HG03103 (cell line): ENCODE data around the gene FNDC3A.

Source experiments
- ATAC-seq: cut with Tn5 transposase; IDR thresholded peaks from one replicate; pipeline ENCODE4 v1.9.1; 2021; ENCODE audit warnings: low read depth; ENCODE audit not compliant: unreplicated experiment

Gene FNDC3A

DNA sequence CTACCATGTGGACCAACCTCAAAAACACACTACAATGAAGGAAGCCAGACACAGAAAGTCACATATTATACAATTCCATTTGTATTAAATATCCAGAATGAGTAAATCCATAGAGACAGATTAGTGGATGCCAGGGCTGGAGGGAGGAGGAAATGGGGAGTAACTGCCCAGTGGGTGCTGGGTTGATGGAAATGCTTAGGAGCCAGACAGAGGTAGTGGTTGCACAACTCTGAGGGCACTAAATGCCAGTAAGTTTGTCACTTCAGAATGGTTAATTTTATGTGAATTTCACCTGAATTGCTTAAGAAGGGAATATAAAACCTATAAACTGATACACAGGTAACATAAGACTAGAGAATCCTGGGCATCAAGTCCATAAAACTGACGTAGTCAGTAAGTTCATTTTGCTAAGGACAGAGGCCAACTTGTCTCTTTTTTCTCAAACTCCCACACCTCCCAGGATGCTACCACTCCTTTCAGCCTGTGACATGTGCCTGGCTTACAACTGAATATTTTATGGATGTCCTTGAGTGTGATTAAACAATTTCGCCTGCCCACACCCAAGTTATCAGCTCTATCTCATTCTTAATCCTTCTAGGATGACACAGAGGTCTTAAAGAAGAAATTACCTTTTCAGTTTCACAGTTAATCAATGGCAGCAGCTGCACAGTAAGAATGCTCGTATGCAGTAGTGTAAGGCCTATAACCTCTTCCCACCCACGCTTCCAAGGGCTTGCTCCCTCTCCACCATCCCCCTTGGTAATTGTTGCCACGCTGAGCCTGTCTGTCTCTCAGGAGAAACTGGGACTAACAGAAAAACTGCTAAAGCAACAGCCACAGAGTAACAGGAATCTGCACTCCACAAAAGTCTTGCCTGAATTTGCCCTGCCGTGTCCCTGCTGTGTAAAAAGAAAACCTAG is 238.5 kb downstream of the FNDC3A start:
- no peak for ATAC-seq

DNA sequence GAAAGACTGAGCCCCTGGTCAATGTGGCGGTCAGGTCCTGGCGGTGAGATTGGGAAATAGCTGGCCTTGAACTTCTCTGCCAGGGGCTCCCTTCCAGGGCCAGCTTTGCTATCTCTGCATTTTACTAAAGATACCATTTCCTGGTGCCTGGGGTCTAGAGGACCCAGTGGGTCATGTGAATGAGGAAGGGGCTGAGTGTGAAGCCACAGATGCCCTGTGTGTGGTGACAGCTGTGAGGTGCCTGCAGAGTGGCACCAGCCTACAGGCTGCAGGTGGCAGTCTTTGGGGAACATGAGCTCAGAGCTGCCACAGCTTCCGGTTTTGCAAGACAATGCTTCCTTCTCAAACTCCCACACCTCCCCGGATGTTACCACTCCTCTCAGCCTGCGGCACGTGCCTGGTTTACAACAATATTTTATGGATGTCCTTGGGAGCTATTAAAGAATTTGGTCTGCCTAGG is 239.2 kb downstream of the FNDC3A start:
- ATAC-seq = no peak

DNA sequence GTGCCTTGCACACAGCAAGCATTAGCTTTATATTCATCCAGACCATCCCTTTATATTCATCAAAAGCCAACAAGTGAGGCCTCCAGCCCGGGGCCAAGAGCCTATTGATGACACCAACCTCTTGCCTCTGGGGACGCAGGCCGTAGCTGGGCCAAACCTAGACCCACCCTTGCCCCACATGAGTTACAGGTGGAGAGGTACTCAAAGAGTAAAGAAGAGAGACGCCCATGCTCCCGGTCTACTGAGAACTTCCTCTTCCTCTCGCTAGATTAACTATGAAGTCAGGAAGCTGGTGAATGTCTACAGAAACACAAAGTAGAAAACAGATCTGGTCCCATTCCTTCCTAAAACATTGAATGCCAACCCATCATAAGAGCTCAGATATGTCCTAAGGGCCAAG is 240.6 kb downstream of the FNDC3A start:
- ATAC-seq = no peak

DNA sequence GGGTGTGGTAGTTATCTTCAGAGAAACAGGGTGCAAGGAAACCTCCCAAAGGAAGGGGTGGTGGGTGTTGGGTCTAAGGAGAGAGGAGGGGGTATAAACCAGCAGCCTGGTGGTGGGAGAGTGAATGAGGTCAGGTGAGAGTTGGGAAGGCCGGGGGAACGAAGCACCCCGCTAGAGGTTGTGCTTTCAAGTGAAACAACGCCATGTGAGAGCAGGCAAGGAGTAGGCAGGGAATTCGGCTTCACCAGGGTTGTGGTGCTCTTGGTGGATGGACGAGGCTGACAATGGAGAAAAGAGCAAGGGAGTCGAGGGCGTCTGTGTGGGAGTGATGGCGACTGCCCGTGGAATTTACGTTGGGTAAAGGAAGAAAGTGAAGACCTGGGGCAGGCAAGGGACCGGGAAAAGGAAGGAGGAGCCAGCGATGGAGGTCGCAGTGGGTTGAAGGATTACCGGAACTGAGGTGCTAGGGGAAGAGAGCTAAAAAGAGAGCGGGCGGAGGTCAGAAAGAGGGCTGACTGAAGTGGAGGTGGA is 242.3 kb downstream of the FNDC3A start:
- ATAC-seq = no peak

DNA sequence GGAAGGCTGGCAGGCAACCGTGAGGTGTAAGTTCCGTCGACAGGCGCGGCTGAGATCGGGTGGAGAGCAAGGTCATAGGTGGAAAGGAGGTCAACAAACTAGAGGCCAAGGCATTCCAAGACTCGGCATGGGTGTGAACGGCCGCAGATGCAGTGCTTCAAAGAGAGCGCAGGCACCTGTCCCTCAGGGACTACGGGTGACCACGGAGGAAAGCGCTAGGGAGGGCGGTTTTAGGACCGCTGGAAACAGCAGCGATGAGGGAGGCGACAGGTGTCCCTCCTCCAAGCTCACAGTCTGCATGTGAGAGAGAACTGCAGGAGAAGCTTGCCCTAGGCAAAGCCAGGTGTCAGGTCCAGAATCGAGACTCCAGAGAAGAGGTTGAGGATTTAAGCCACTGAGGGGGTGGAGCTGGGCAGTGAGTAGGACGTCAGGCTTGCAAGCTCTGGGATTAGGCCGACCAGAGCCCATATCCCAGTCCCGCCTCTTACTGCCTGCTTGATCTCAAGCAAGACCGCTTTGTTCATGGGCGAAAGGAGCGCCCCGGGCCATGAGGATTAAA is 242.9 kb downstream of the FNDC3A start:
- ATAC-seq = no peak

GRCh38 chr13:49219647-49220035 is 243.9 kb downstream of the FNDC3A start:
- no peak for ATAC-seq

- no peak for ATAC-seq
These were observed 244.5 kb downstream of the FNDC3A start, which contains the start of gene MLNR for GRCh38 chr13:49220036-49220855. Gene MLNR (plus strand): TSS chr13:49220338. CDS start chr13:49220338, 0 bp downstream.

DNA sequence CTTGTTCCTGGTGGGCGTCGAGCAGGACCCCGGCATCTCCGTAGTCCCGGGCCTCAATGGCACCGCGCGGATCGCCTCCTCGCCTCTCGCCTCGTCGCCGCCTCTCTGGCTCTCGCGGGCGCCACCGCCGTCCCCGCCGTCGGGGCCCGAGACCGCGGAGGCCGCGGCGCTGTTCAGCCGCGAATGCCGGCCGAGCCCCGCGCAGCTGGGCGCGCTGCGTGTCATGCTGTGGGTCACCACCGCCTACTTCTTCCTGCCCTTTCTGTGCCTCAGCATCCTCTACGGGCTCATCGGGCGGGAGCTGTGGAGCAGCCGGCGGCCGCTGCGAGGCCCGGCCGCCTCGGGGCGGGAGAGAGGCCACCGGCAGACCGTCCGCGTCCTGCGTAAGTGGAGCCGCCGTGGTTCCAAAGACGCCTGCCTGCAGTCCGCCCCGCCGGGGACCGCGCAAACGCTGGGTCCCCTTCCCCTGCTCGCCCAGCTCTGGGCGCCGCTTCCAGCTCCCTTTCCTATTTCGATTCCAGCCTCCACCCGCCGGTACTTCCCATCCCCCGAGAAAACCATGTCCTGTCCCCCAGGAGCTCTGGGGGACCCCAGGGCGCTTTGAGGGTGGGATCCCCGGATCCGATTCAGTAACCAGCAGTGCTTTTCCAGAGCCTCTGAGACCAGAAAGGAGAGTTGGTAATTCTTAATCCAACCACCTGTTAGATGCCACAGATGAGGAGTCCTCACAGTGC is 245.3 kb downstream of the FNDC3A start:
- no peak for ATAC-seq

- no peak for ATAC-seq
These were observed 245.9 kb downstream of the FNDC3A start for GRCh38 chr13:49221590-49221965.

- no peak for ATAC-seq
These were observed 249.7 kb downstream of the FNDC3A start for GRCh38 chr13:49225223-49226042.

DNA sequence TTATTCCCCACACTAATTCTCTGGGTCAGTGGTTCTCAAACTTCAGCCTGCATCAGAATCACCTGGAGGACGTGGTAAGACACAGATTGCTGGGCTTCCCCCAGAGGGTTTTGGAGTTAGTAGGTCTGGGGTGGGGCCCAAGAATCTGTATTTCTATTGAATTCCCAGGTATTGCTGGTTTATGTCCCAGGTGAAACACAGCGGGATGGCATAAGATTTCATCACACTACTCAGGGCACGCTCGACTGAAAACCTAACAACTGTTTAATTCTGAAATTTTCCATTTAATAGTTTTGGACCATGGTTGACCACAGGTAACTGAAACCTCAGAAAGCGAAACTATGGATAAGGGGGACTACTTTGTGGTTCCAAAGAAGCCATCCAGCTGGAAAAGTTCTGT is 250.9 kb downstream of the FNDC3A start:
- no peak for ATAC-seq

- ATAC-seq = no peak
These were observed 259.0 kb downstream of the FNDC3A start for GRCh38 chr13:49234741-49235140.

GRCh38 chr13:49235856-49236431 is 260.2 kb downstream of the FNDC3A start:
- no peak for ATAC-seq

DNA sequence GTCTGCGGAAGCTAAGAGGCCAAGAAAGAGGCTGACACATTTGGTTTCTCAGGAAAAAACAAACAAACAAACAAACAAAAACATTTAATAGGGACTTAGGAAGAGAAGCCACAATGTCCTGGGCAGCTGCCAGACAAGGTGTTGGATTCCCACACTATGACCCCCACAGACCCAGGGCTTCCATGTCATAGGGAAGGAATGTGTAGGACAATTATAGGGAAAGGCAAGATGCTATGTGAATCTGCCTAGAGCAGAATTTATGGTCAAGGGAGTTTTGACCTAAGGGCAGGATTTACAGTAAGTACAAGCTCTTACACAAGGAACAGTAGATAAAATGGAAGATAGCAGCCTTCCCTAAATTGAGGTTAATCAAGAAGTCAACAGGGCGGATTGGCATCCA is 262.9 kb downstream of the FNDC3A start:
- no peak for ATAC-seq

DNA sequence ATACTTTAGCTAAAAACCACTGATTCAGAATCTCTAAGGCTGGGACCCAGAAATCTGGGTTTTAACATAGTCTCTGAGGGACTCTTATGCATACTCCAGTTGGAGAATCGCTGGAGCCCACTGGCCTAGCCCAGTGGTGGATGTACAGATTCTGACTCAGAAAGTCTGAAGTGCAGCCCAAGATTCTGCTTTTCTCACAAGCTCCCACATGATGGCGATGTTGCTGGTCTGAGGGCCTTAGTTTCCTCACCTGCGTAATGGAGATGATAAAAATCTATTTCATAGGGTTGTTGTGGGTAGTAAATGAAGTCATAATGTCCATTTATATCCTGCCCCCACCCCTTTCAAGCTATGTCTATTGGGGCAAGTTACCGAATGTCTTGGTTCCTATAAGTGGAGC is 264.3 kb downstream of the FNDC3A start:
- ATAC-seq = no peak

DNA sequence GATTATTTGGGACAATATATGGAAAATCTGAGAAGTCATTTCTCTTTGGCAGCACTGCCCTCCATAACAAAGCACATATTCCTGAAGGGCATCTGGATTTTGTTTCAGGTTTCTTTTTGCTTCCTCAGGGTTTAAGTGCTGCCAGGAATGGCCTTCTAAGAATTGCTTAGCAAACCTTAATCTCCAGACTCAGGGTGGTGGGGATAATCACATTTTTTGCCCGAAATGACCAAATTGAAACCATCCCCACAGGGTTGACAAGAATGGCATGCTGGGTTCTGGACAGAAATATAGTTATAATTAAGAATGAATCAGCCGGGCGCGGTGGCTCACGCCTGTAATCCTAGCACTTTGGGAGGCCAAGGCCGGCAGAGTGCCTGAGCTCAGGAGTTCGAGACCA is 265.6 kb downstream of the FNDC3A start:
- no peak for ATAC-seq

DNA sequence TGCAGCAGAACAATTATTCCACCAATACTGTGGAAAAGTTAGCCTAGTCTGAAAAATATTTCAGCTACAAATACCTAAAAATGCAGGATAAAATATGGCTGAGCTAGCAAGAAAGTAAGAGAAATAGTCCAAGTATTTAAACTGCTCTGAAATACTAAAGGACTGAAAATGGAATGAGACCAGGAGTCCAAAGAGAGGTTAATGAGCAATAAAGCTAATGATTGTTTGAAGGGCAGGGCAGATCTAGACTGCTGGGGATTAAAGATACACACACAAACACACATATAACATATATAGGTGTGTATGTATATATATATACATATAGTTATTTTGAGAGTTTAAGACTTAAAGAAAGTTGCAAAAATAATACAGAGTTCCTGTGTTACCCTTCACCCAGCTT is 269.4 kb downstream of the FNDC3A start:
- no peak for ATAC-seq

- ATAC-seq = peak; percentile 23
These were observed 271.3 kb downstream of the FNDC3A start for GRCh38 chr13:49246850-49247642.
